WTC11 (cell line): ENCODE data around the gene MARCHF4. TPM values are rescaled to one million over a fixed set of nuclear protein-coding genes. Genes with fewer than 3 reads are reported as not detected.

ENCODE experiments used
- ATAC-seq: fragments of 200-7000 bp; cut with Tn5 transposase; 2 replicates; pipeline ENCODE4 v1.10.0; 2021; ENCODE audit warnings: mild to moderate bottlenecking, moderate library complexity
- CTCF ChIA-PET: fragments of 300-600 bp; sonication (Branson Sonifier 250); formaldehyde crosslinking; loops from one replicate; lab custom pipeline; 2021; ENCODE audit warnings: antibody characterized with exemption; lab: Charles Lee
- POLR2A ChIA-PET: fragments of 350-600 bp; sonication (Branson Sonifier 250); formaldehyde crosslinking; loops from one replicate; lab custom pipeline; 2021; ENCODE audit warnings: antibody characterized with exemption; lab: Charles Lee
- DNase-seq: peaks from one replicate; pipeline ENCODE4 v3.0.0; 2021; ENCODE audit warnings: low spot score
- H3K27ac Mint-ChIP-seq: 2 replicates; pipeline ENCODE4 v1.8.0; 2021; ENCODE audit warnings: mixed read lengths
- H3K27me3 Mint-ChIP-seq: 2 replicates; pipeline ENCODE4 v1.8.0; 2021; ENCODE audit warnings: low read depth, mild to moderate bottlenecking, moderate library complexity, mixed read lengths
- H3K36me3 Mint-ChIP-seq: 2 replicates; pipeline ENCODE4 v1.8.0; 2021; ENCODE audit warnings: mixed read lengths
- H3K4me1 Mint-ChIP-seq: 2 replicates; pipeline ENCODE4 v1.8.0; 2022; ENCODE audit warnings: mixed read lengths
- H3K4me3 Mint-ChIP-seq: 2 replicates; pipeline ENCODE4 v1.8.0; 2021; ENCODE audit warnings: mild to moderate bottlenecking, moderate library complexity, mixed read lengths
- H3K9me3 Mint-ChIP-seq: 2 replicates; pipeline ENCODE4 v1.8.0; 2021; ENCODE audit warnings: mixed read lengths
- CREB1 ChIP-seq: sonication (generic); formaldehyde crosslinking; IDR thresholded peaks from 2 replicates; pipeline ENCODE4 v1.8.0; 2023; ENCODE audit warnings: mild to moderate bottlenecking, missing genetic modification reagents
- CREM ChIP-seq: sonication (generic); formaldehyde crosslinking; IDR thresholded peaks from 2 replicates; pipeline ENCODE4 v1.8.1; 2022; ENCODE audit warnings: mild to moderate bottlenecking, missing genetic modification reagents, moderate library complexity
- E2F1 ChIP-seq: sonication (generic); formaldehyde crosslinking; IDR thresholded peaks from 2 replicates; pipeline ENCODE4 v1.8.0; 2022; ENCODE audit warnings: mild to moderate bottlenecking, missing genetic modification reagents
- JUN ChIP-seq: sonication (generic); formaldehyde crosslinking; IDR thresholded peaks from 2 replicates; pipeline ENCODE4 v1.8.0; 2023; ENCODE audit warnings: mild to moderate bottlenecking, missing genetic modification reagents
- RELA ChIP-seq: sonication (generic); formaldehyde crosslinking; IDR thresholded peaks from 2 replicates; pipeline ENCODE4 v1.8.1; 2022; ENCODE audit warnings: missing genetic modification reagents, mild to moderate bottlenecking, borderline replicate concordance
- SMAD4 ChIP-seq: sonication (generic); formaldehyde crosslinking; IDR thresholded peaks from 2 replicates; pipeline ENCODE4 v1.8.0; 2022; ENCODE audit warnings: mild to moderate bottlenecking, missing genetic modification reagents
- STAT6 ChIP-seq: sonication (generic); formaldehyde crosslinking; conservative IDR thresholded peaks from 2 replicates; pipeline ENCODE4 v1.8.1; 2023; ENCODE audit warnings: mild to moderate bottlenecking, low read depth, missing genetic modification reagents, moderate library complexity
- TEAD4 ChIP-seq: sonication (generic); formaldehyde crosslinking; IDR thresholded peaks from 2 replicates; pipeline ENCODE4 v1.8.0; 2022; ENCODE audit warnings: mild to moderate bottlenecking, missing genetic modification reagents
- ZBTB21 ChIP-seq: sonication (generic); formaldehyde crosslinking; IDR thresholded peaks from 2 replicates; pipeline ENCODE4 v1.8.1; 2023; ENCODE audit warnings: mild to moderate bottlenecking, missing genetic modification reagents, borderline replicate concordance
- total RNA-seq: library from RNA; stranded (reverse); gene quantifications from 3 replicates; pipeline ENCODE4 v1.2.3, GENCODE V29; 2021
- TF ChIP-seq, protein P1 (sequence below): sonication (generic); formaldehyde crosslinking; IDR thresholded peaks from 2 replicates; pipeline ENCODE4 v1.8.1; 2023; ENCODE audit warnings: mild to moderate bottlenecking, missing genetic modification reagents
- TF ChIP-seq, protein P2 (sequence below): sonication (generic); formaldehyde crosslinking; IDR thresholded peaks from 2 replicates; pipeline ENCODE4 v1.8.0; 2022; ENCODE audit warnings: mild to moderate bottlenecking, missing genetic modification reagents
- TF ChIP-seq, protein P3 (sequence below): sonication (generic); formaldehyde crosslinking; IDR thresholded peaks from 2 replicates; pipeline ENCODE4 v1.8.0; 2022; ENCODE audit warnings: missing genetic modification reagents

MARCHF4 gene
- total RNA-seq, 1 experiment from 2014 or later, result 2.6 TPM

- TF ChIP-seq STAT6 (no peak), JUN (no peak), ZBTB21 (no peak)
Measured at GRCh38 chr2:216394881-216395280, 22.6 kb upstream of the MARCHF4 start (continued).

GRCh38 chr2:216392945-216393840 lies 20.9 kb upstream of the MARCHF4 start:
- CTCF ChIA-PET, result interaction anchor here (1.5 kb wide), 1 partner anchor 12 kb away, joined by 5 read pairs; no protein-coding TSS in a partner anchor
- Mint-ChIP-seq H3K27ac (no peak overlapping the region), H3K9me3 (peaks cover 3% of the 10 kb centered on the region; the same call in 1 of the 2 replicates), H3K36me3 (no peaks in the 10 kb centered on the region), H3K4me3 (no peak overlapping the region), H3K27me3 (no peaks in the 10 kb centered on the region; the same call in 1 of the 2 replicates)
- DNase-seq, result no peak
- TF ChIP-seq SMAD4 (CRISPR knock-in tag) (no peak), E2F1 (CRISPR knock-in tag) (no peak), RELA (CRISPR knock-in tag) (no peak), CREM (CRISPR knock-in tag) (no peak), CREB1 (CRISPR knock-in tag) (no peak), TEAD4 (CRISPR knock-in tag) (no peak)
- TF ChIP-seq, protein P1, sequence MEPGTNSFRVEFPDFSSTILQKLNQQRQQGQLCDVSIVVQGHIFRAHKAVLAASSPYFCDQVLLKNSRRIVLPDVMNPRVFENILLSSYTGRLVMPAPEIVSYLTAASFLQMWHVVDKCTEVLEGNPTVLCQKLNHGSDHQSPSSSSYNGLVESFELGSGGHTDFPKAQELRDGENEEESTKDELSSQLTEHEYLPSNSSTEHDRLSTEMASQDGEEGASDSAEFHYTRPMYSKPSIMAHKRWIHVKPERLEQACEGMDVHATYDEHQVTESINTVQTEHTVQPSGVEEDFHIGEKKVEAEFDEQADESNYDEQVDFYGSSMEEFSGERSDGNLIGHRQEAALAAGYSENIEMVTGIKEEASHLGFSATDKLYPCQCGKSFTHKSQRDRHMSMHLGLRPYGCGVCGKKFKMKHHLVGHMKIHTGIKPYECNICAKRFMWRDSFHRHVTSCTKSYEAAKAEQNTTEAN (CRISPR knock-in tag), result no peak
- TF ChIP-seq, protein P2, sequence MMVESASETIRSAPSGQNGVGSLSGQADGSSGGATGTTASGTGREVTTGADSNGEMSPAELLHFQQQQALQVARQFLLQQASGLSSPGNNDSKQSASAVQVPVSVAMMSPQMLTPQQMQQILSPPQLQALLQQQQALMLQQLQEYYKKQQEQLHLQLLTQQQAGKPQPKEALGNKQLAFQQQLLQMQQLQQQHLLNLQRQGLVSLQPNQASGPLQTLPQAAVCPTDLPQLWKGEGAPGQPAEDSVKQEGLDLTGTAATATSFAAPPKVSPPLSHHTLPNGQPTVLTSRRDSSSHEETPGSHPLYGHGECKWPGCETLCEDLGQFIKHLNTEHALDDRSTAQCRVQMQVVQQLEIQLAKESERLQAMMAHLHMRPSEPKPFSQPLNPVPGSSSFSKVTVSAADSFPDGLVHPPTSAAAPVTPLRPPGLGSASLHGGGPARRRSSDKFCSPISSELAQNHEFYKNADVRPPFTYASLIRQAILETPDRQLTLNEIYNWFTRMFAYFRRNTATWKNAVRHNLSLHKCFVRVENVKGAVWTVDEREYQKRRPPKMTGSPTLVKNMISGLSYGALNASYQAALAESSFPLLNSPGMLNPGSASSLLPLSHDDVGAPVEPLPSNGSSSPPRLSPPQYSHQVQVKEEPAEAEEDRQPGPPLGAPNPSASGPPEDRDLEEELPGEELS (CRISPR knock-in tag), result no peak
- TF ChIP-seq, protein P3, sequence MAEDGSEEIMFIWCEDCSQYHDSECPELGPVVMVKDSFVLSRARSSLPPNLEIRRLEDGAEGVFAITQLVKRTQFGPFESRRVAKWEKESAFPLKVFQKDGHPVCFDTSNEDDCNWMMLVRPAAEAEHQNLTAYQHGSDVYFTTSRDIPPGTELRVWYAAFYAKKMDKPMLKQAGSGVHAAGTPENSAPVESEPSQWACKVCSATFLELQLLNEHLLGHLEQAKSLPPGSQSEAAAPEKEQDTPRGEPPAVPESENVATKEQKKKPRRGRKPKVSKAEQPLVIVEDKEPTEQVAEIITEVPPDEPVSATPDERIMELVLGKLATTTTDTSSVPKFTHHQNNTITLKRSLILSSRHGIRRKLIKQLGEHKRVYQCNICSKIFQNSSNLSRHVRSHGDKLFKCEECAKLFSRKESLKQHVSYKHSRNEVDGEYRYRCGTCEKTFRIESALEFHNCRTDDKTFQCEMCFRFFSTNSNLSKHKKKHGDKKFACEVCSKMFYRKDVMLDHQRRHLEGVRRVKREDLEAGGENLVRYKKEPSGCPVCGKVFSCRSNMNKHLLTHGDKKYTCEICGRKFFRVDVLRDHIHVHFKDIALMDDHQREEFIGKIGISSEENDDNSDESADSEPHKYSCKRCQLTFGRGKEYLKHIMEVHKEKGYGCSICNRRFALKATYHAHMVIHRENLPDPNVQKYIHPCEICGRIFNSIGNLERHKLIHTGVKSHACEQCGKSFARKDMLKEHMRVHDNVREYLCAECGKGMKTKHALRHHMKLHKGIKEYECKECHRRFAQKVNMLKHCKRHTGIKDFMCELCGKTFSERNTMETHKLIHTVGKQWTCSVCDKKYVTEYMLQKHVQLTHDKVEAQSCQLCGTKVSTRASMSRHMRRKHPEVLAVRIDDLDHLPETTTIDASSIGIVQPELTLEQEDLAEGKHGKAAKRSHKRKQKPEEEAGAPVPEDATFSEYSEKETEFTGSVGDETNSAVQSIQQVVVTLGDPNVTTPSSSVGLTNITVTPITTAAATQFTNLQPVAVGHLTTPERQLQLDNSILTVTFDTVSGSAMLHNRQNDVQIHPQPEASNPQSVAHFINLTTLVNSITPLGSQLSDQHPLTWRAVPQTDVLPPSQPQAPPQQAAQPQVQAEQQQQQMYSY (CRISPR knock-in tag), result no peak
- TF ChIP-seq, all 79 proteins: peak for 0
- ATAC-seq, result no peak
- H3K4me1 Mint-ChIP-seq, result peaks cover 7% of the 10 kb centered on the region; the same call in 1 of the 2 replicates
- POLR2A ChIA-PET, result no interaction called here
